CD4-positive, alpha-beta T cell treated with Interleukin-4 for 1 hour (primary cell): ENCODE measurements around the gene LITAF.
"Not testable (repeated sequence)": the region's sequence is repeated elsewhere in the genome, so short reads cannot be mapped to it uniquely, and the experiment has no call there.

Experiments
- DNase-seq, 2 donors: peaks; one replicate each; pipeline ENCODE4 v3.0.0-alpha.2; 2020 to 2022

The LITAF gene

DNA sequence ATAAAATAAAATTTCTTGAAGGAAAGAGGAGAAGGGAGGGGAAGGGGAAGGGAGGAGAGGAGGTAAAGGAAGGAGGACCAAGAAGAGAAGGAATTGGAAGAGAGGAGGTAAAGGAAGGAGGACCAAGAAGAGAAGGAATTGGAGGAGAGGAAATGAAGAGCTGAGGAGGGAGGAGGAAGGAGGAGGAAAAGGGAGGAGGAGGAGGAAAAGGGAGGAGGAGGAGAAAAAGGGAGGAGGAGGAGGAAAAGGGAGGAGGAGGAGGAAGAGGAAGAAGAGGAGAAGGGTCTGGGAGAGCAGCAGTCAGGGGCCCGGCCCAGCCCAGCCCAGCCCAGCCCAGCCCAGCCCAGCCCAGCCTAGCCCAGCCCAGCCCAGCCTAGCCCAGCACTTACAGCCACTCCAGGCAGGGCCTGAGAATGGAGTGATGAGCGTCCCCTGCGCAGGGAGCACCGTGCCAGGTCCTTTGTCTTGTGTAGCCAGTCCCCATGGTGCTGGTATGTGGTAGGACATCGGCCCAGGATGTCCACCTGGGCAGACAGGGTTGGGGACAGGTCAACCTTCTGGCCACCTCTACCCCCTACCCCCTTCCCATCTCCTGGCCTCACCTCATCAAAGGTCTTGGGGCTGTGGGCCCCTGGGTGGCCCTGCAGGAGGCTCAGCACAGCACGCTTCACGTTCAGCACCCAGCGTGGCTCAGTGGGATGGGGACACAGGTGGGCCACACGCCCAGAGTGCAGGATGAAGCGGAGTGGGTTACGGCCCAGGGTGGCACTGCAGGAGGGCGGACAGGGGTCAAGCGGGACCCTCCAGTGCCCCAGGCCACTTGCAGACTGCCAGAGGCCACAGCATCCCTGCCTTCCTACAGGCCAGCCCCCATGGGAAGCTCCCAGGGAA, 70.9 kb downstream of the LITAF start:
- no peak for DNase-seq

DNA sequence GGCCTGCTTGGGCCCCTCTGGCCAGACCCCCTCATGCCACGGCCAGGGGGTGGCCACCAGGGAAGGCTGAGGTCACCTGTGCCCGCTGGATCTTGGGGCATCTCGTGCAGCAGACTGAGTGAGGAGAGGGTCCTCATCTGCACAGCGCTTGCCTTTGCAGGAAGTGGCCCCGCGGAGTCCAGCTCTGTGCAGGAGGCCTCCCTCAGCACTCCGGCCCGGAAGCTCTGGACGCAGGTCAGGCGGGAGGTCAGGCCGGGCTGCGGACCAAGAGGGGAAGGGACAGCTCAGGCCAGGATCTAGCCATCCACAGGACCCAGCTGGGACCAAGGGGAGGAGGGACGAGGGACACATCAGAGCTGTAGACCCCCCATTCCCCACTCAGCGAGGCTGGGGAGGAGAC, 72.4 kb downstream of the LITAF start:
- no peak for DNase-seq

DNA sequence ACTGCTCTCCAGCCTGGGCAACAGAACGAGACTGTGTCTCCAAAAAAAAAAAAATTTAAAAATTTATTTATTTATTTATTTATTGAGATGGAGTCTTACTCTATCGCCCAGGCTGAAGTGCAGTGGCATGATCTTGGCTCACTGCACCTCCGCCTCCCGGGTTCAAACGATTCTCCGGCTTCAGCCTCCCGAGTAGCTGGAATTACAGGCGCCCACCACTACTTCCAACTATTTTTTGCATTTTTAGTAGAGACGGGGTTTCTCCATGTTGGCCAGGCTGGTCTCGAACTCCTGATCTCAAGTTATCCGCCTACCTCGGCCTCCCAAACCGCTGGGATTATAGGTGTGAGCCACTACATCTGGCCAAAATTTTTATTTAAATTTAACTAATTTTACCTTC, 73.4 kb downstream of the LITAF start:
- DNase-seq = not testable (repeated sequence)

- no peak for DNase-seq
Observed at GRCh38 chr16:11511801-11512200, 74.9 kb downstream of the LITAF start.

DNA sequence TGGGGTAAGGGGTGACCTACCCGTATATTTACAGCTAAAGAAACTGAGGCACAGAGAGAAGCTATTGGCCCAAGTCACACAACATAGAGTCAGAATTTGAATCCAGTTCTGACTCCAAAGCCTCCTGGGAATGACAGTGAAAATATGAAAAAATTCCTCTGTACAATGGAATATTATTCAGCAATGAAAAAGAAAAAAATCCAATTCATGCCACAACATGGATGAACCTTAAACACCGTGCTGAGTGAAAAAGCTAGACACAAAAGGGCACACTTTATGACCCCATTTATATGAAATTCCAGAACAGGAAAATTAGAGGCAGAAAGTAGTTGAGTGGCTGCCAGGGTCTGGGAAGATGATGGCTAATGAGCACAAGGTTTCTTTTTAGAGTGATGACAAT, 75.4 kb downstream of the LITAF start:
- no peak for DNase-seq

- no peak for DNase-seq
Observed at GRCh38 chr16:11510178-11510973, 76.3 kb downstream of the LITAF start.

DNA sequence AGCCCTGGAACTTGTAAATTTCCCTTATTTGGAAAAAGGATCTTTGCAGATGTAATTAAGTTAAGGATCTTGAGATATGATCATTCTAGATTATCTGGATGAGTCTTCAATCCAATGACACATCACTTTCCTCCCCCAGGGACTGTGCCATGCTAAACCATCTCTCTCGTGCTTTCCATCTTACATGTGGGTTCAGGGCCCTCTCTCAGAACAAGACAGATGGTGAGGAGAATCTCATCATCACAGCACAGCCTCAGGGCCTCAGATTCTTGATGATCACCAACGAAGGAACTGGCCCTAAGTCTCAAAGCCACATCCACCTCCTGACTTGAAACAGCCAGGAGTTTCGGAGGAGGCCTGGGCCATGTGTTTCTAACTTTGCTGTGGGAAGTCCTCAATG, 78.7 kb downstream of the LITAF start:
- no peak for DNase-seq

- DNase-seq = no peak
Observed at GRCh38 chr16:11507350-11507749, 79.4 kb downstream of the LITAF start.

GRCh38 chr16:11506741-11507305, 79.9 kb downstream of the LITAF start:
- peak in 1 of 2 donors; percentile 16 for DNase-seq

DNA sequence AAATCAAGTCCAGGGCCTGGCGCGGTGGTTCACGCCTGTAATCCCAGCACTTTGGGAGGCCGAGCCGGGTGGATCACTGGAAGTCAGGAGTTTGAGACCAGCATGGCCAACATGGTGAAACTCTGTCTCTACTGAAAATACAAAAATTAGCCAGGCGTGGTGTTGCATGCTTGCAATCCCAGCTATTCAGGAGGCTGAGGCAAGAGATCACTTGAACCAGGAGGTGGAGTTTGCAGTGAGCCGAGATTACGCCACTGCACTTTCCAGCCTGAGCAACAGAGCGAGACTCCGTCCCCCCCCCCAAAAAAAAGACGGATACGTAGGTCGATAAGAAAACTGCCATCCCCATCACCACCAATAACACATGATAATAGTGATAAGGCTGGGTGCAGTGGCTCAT, 82.5 kb downstream of the LITAF start:
- not testable (repeated sequence) for DNase-seq

- DNase-seq = no peak
Observed at GRCh38 chr16:11503566-11503965, 83.2 kb downstream of the LITAF start.

DNA sequence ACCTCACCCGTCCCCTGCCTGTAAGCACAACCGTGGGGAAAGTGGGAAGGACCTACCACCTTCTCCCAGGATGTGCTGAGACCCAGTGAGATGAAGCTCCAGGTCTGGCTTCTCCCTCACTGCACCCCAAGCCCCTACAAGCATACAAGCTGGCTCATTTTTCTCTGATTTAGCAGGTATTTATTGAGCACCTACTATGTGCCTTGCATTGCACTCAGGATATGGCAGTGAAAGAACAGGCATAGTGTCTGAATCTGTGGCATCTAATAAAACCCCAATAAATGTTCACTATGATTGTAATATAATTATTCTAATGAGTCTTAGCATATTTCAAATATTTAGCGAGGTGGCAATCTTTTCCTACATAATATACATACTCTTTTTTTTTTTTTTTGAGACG, 84.5 kb downstream of the LITAF start:
- no peak for DNase-seq

DNA sequence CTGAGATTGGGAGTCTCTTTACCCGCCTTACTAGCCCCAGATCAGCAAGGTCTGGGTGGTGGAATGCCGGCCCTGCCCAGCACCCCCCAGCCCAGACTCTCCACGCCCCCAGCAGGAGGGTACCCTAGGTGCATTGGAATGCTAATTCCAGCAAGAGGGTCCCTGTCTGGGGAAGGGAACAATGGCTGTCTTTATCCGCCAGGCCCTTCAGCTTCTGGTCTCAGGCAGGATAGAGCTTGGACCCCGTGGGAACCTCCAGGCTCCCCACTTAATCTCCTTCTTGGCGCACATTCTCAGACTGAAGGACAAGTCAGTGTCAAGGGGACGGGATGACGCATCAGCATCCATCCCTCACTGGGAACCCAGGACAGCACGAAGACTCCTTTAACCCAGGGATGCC, 85.1 kb downstream of the LITAF start:
- no peak for DNase-seq

GRCh38 chr16:11500700-11501346, 85.9 kb downstream of the LITAF start:
- no peak for DNase-seq

GRCh38 chr16:11499295-11500089, 87.2 kb downstream of the LITAF start:
- DNase-seq = no peak

DNA sequence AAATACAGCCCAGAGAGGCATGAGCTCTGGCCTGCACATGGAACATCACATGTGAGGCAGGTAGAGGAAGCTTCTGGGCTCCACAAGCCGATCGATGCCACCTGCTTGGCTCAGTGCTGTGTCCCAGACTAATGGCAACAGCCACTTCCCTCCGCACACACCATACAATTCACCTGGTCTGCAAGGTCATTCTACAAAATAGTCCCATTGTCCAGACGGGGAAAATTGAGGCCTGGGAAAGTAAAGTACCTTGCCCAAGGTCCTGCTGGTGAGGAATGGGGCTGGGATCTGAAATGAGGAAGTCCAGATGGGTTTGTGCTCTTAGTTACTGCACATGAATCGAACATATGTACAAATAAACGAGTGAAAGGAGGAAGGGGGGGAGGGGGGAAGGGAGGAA, 88.0 kb downstream of the LITAF start:
- no peak for DNase-seq

GRCh38 chr16:11497851-11498289, 88.8 kb downstream of the LITAF start:
- no peak for DNase-seq
